ENCODE measurements around the gene CREB5.
"Not testable (repeated sequence)": the region's sequence is repeated elsewhere in the genome, so short reads cannot be mapped to it uniquely, and the experiment has no call there.

Gene CREB5

GRCh38 chr7:28782362-28782761 lies 370.0 kb downstream of the CREB5 start:
- no peak overlapping the region for H3K27ac ChIP-seq (ENCODE audit: low read length)
- DNase-seq (no peak), ATAC-seq (ENCODE audit: insufficient read depth, low read depth) (no peak)
- H2AFZ ChIP-seq (ENCODE audit: low read depth, low read length) = no peak overlapping the region
- no peaks in the 10 kb centered on the region for H3K4me1 ChIP-seq (ENCODE audit: insufficient read depth, low read length)
- no peaks in the 10 kb centered on the region for H4K20me1 ChIP-seq (ENCODE audit: insufficient read depth, low read length)
- no peak overlapping the region for H3K9ac ChIP-seq (ENCODE audit: low read depth, low read length)
- no peak for TF ChIP-seq CTCF (IDR thresholded peaks at IDR 0.05; ENCODE audit: borderline replicate concordance, extremely low read depth, low read length, poor library complexity, severe bottlenecking)
- no peak for TF ChIP-seq EZH2 (IDR thresholded peaks at IDR 0.05; ENCODE audit: borderline replicate concordance, low read depth, low read length, severe bottlenecking)
- H3K79me2 ChIP-seq (ENCODE audit: insufficient read depth, low read length) = no peaks in the 10 kb centered on the region
- H3K9me3 ChIP-seq (ENCODE audit: insufficient read depth, low read length, severe bottlenecking) = no peaks in the 10 kb centered on the region
- no peak overlapping the region for H3K4me2 ChIP-seq (ENCODE audit: insufficient read depth, low read length)
- H3K27me3 ChIP-seq (ENCODE audit: insufficient read depth, low read length, poor library complexity) = peaks cover 4% of the 10 kb centered on the region
- no peak overlapping the region for H3K4me3 ChIP-seq (ENCODE audit: low read depth in 1 of 2, low read length in 2 of 2)
- H3K36me3 ChIP-seq (ENCODE audit: insufficient read depth, low read length) = no peaks in the 10 kb centered on the region

GRCh38 chr7:28784171-28784902 lies 372.0 kb downstream of the CREB5 start:
- ATAC-seq (ENCODE audit: insufficient read depth, low read depth) = peak; percentile 33; the same call in 1 of the 3 replicates
- Histone ChIP-seq H3K4me2 (ENCODE audit: insufficient read depth, low read length) (no peak overlapping the region), H3K4me1 (ENCODE audit: insufficient read depth, low read length) (no peaks in the 10 kb centered on the region), H3K36me3 (ENCODE audit: insufficient read depth, low read length) (no peaks in the 10 kb centered on the region), H3K9me3 (ENCODE audit: insufficient read depth, low read length, severe bottlenecking) (no peaks in the 10 kb centered on the region), H2AFZ (ENCODE audit: low read depth, low read length) (no peak overlapping the region), H3K27ac (ENCODE audit: low read length) (no peak overlapping the region), H3K79me2 (ENCODE audit: insufficient read depth, low read length) (no peaks in the 10 kb centered on the region), H3K27me3 (ENCODE audit: insufficient read depth, low read length, poor library complexity) (peaks cover 12% of the 10 kb centered on the region), H3K9ac (ENCODE audit: low read depth, low read length) (no peak overlapping the region), H4K20me1 (ENCODE audit: insufficient read depth, low read length) (no peaks in the 10 kb centered on the region), H3K4me3 (ENCODE audit: low read depth in 1 of 2, low read length in 2 of 2) (no peak overlapping the region)
- TF ChIP-seq EZH2 (IDR thresholded peaks at IDR 0.05; ENCODE audit: borderline replicate concordance, low read depth, low read length, severe bottlenecking) (no peak), CTCF (IDR thresholded peaks at IDR 0.05; ENCODE audit: borderline replicate concordance, extremely low read depth, low read length, poor library complexity, severe bottlenecking) (no peak)
- peak; percentile 5 for DNase-seq

DNA sequence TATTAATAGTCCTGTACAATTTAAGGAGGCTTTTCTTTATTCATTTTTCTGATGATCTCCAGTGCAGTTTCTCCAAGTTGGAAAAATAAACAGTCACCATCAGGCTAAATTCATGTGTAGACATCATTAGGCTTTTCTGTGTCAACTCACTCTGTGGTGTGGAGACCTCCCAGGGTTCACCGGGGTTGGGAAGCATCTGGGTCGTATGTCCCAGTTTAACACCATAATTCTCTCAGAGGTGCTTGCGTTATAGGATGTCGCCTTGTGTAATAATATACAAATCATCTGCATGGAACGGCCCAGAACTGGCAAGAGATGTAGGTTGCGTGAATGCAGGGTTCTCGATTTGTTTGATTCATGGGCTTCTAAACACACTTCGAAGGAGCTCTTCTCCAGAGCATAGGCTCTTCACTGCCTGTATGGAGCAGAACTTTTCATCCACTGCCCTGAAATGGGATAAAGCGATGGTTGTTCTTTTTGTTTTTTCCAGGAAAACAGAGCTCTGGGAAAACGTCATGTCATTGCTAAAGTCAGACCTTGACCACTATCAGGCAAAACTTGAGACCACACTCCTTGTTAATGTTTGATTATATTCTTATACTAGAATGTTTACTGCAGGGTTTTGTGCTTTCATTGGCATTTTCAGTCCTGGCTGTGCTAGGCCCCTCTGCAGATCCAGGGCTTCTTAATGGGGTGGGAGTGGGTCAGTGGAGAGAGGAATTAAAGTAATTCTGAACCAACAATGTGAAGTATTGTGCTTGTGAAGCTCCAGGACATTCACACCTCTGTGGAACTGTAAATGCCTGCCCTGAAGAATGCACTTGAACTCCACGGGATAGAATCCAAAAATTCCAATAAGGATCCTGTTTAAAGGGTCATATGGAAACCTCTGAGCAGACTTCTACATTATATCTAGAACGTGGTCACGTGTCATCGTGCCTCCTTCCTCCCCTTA lies 373.0 kb downstream of the CREB5 start:
- no peaks in the 10 kb centered on the region for H3K36me3 ChIP-seq (ENCODE audit: insufficient read depth, low read length)
- ATAC-seq (ENCODE audit: insufficient read depth, low read depth) (no peak), DNase-seq (no peak)
- H3K27me3 ChIP-seq (ENCODE audit: insufficient read depth, low read length, poor library complexity) = peaks cover 9% of the 10 kb centered on the region
- no peak overlapping the region for H3K9ac ChIP-seq (ENCODE audit: low read depth, low read length)
- H3K4me2 ChIP-seq (ENCODE audit: insufficient read depth, low read length) = no peak overlapping the region
- H3K4me3 ChIP-seq (ENCODE audit: low read depth in 1 of 2, low read length in 2 of 2) = no peak overlapping the region
- TF ChIP-seq EZH2 (IDR thresholded peaks at IDR 0.05; ENCODE audit: borderline replicate concordance, low read depth, low read length, severe bottlenecking) = no peak
- no peak for TF ChIP-seq CTCF (IDR thresholded peaks at IDR 0.05; ENCODE audit: borderline replicate concordance, extremely low read depth, low read length, poor library complexity, severe bottlenecking)
- no peaks in the 10 kb centered on the region for H3K79me2 ChIP-seq (ENCODE audit: insufficient read depth, low read length)
- H3K9me3 ChIP-seq (ENCODE audit: insufficient read depth, low read length, severe bottlenecking) = no peaks in the 10 kb centered on the region
- H3K4me1 ChIP-seq (ENCODE audit: insufficient read depth, low read length) = no peaks in the 10 kb centered on the region
- H3K27ac ChIP-seq (ENCODE audit: low read length) = no peak overlapping the region
- no peaks in the 10 kb centered on the region for H4K20me1 ChIP-seq (ENCODE audit: insufficient read depth, low read length)
- H2AFZ ChIP-seq (ENCODE audit: low read depth, low read length) = no peak overlapping the region

GRCh38 chr7:28786156-28786555 lies 373.8 kb downstream of the CREB5 start:
- H3K9me3 ChIP-seq (ENCODE audit: insufficient read depth, low read length, severe bottlenecking); H3K4me1 ChIP-seq (ENCODE audit: insufficient read depth, low read length); H3K79me2 ChIP-seq (ENCODE audit: insufficient read depth, low read length); H2AFZ ChIP-seq (ENCODE audit: low read depth, low read length); H3K27ac ChIP-seq (ENCODE audit: low read length); H4K20me1 ChIP-seq (ENCODE audit: insufficient read depth, low read length); H3K9ac ChIP-seq (ENCODE audit: low read depth, low read length); H3K4me3 ChIP-seq (ENCODE audit: low read depth in 1 of 2, low read length in 2 of 2); ATAC-seq (ENCODE audit: insufficient read depth, low read depth); H3K36me3 ChIP-seq (ENCODE audit: insufficient read depth, low read length); DNase-seq; H3K4me2 ChIP-seq (ENCODE audit: insufficient read depth, low read length): not testable (repeated sequence)
- peaks cover 13% of the 10 kb centered on the region for H3K27me3 ChIP-seq (ENCODE audit: insufficient read depth, low read length, poor library complexity)

Measured in DND-41 (cell line).